HuH-7.5 (cell line): ENCODE data around the gene EPHA6.

ENCODE experiments used
- DNase-seq: peaks from one replicate; pipeline ENCODE4 v3.0.0; 2011; ENCODE audit warnings: low spot score

The EPHA6 gene

DNA sequence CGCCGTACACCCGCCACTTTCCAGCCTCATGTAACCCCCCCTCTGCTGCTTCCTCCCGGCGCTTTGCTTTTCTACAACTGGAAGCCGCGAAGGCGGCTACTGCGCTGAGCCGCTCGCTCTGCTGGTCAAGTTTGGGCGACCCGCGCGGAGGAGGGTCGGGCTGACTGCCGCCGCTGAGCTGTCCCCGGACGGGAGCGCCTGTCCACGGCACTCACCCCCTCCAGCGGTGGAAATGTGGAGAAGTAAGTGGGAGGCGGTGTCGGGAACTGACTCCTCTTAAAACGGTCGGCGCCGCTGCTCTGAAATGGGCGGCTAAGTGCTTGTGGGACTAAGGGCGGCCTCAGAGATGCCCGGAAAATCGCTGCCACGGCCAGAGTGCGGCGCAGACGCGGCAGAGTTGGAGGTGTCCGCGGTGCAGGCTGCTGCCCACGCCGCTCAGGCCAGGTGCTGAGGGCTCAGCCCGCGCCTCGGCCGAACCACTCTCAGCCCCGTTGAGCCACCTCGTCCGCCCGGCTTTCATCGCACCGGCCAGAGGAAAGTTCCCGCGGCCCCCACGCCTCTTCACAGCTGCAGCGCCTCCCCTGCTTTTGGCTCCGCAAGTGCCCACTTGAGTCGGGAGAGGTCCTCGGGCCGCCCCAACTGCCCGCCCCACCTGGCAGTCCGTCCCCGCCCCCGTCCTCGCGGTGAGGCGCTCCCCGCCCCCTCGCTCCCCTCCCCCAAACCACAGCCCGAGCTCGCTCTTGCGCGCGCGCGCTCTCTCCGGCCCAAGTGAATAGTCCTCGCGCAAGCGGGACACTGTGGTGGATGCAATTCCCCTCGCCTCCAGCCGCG, at the start of gene EPHA6:
TSS of gene EPHA6 (plus strand) at position 775 of the 831 bp plus-strand sequence.
- peak; percentile 69 for DNase-seq

GRCh38 chr3:96776818-96777217, 37.6 kb upstream of the EPHA6 start:
- no peak for DNase-seq

DNA sequence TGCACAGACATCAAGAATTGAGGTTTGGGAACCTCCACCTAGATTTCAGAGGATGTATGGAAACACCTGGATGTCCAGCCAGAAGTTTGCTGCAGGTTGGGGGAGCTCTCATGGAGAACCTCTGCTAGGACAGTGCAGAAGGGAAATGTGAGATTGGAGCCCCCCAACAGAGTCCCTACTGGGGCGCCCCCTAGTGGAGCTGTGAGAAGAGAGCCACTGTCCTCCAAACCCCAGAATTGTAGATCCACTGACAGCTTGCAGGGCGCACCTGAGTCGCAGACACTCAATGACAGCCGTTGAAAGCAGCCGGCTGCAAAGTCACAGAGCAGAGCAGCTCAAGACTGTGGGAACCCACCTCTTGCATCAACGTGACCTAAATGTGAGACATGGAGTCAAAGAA, 34.6 kb upstream of the EPHA6 start:
- DNase-seq, result no peak

DNA sequence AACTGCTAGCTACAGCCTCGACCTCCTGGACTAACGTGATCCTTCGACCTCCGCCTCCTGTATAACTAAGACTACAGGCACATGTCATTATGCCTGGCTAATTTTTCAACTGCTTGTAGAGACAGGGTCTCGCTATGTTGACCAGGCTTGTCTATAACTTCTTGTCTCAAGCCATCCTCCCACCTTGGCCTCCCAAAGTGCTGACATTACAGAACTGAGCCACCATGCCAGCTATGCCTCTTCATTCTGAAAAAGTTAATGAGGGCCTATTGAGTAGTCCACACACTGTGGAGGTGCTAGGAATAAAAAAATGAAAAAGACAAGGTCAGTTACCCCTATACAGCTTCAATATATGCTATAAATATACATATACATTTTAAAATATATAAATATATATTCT, 18.3 kb upstream of the EPHA6 start:
- DNase-seq, result no peak

GRCh38 chr3:96803870-96804269, 10.5 kb upstream of the EPHA6 start:
- DNase-seq, result no peak

DNA sequence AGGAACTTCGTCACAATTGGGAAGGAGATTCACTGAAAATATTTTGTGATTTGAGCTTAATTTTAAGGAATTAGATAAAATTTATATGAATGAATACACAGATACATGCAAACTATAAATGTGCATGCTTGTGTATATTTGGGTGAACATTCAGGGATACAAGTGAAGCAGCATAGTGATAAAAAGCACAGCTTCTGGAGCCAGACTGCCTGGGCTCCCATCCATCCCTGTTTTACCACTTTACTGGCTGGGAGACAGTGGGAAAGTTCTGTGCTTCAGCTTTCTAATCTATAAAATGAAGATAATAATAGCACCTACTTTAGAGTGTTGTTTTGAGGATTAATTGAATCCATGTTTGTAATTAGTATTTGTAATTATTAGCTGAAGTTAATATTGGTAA, 8.1 kb upstream of the EPHA6 start:
- DNase-seq, result no peak

DNA sequence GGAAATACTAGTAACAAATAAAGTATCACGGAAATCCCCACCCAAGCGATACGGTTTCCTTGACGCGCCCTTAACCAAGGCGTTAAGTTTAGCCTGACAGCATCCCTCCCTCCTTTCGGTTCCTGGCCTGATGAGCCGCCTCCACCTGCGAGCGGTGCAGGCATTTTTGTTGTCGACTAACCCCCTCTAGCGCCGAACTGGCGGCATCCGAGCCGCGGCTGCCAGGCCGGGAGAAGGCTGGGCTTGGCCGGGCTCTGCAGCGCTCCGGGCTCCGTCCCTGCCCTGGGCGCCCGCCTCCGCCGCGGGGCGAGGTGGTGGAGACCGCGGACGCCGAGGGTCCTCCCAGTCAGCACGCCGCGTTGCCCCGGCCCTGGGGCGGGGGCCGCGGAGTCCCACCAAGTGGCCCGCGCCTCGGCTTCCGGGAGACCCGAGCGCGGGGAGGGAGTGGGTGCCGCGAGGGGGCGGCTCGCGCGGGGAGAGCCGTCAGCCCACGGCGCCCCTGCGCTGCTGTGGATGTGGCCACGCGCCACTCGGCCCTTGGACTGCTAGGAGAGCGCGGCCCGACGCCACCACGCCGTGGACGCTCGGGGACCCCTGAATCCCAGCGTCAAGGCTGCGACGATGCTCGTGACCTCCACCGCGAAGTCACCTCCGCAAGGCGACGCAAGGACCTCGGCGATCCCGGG, 1.1 kb upstream of the EPHA6 start:
- peak; percentile 75 for DNase-seq

- peak; percentile 12 for DNase-seq
Measured at GRCh38 chr3:96814651-96815567, 515 bp downstream of the EPHA6 start.

DNA sequence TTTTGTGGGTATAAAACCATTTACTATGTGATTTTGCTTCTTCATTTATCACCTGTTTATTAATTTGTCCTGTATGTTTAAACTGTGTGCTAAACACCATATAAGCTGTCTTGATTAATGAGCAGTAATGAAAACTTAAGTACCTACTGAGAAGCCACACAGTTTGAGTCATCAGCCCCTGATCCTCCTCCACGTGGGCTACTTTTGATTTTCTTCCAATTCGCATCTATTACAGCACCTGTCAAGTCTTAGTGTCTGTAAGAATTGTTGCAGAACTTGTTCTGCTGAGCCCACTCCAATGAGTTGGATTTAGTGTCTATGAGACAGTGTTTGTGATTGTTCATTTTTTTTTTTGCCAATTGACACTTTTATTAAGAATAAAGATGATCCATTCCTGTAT, 16.8 kb downstream of the EPHA6 start:
- DNase-seq, result no peak

DNA sequence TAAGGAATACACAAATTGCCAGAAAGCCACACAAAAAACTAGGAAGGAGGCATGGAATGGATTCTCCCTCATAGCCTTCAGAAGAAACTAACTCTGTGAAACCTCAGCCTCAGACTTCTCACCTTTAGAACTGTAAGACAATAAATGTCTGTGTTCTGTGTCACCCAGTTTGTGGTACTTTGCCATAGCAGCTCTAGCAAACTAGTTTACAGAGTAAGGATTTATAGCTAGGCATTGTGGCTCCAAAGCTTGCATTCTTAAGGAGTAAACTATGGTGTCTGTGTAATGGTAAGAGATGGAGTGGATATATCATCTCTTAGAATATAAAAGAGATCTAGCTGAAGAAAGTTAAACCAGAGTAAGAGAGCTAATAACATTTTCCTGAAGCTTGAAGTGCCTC, 18.9 kb downstream of the EPHA6 start:
- no peak for DNase-seq

GRCh38 chr3:96836153-96836915, 21.9 kb downstream of the EPHA6 start:
- no peak for DNase-seq

DNA sequence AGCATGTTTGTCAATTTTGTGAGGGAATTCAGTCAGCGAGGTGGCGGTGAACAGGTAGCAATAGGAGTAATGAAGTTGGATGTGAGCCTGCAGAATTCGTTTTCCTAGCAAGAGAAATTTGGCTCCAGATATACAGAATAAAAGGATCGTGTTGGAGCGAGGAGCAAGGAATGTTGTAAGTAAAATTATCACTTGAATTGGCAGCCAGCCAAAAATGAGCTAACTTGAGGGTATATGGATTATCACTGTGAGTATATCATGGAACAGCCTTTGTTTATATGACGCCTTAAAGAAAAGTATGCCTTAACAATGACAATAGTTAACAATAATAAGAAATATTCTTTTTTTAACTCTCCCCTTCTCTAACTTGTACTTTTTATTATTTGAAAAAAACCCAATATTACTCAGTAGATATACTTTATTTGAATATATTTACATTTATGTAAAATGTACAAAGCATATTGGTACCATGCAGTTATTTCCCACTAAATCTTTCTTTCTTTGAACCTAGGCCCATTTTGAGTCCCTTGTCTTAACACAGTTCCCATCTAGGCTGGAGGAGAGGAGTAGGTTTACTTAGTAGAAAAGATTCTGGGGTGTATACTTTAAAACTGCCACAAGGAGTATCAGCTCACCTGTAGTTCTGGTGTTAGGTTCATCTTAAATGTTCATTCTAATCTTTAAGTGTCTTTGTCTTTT, 29.3 kb downstream of the EPHA6 start:
- DNase-seq, result no peak

DNA sequence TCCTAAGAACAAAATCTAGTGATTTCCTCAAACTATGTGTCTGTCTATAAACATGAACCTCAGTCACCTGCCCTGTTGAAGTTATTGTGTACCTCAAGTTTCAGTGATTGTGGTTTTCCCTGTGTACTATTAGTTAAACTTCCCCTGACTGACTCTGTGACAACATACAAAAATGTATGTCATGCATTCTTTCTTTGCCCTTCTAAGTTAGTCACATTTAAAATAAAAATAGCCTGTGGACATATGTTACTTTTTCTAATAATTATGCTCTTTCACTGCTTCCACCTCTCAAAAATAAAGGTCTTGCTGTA, 29.8 kb downstream of the EPHA6 start:
- no peak for DNase-seq

- no peak for DNase-seq
Measured at GRCh38 chr3:96852849-96853248, 38.5 kb downstream of the EPHA6 start.

- DNase-seq, result no peak
Measured at GRCh38 chr3:96860882-96861281, 46.5 kb downstream of the EPHA6 start.

GRCh38 chr3:96863129-96863740, 48.8 kb downstream of the EPHA6 start:
- no peak for DNase-seq

DNA sequence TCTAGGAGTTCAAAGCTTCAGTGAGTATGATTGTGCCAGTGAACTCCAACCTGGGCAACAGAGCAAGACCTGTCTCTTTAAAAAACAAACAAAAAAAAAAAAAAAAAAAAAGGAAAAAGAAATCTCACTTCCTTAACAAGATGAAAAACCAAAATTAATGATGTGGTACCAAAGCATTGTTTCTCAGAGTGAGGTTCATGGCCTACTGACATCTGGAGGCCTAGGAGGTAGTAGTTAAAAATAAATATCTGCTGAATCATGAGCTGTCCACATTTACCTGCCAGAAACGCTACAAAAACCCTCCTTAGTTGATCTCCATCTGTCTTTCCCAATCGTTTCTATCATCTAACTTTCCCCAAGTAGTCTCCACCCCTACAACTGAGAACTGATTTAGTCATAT, 51.2 kb downstream of the EPHA6 start:
- DNase-seq, result no peak

DNA sequence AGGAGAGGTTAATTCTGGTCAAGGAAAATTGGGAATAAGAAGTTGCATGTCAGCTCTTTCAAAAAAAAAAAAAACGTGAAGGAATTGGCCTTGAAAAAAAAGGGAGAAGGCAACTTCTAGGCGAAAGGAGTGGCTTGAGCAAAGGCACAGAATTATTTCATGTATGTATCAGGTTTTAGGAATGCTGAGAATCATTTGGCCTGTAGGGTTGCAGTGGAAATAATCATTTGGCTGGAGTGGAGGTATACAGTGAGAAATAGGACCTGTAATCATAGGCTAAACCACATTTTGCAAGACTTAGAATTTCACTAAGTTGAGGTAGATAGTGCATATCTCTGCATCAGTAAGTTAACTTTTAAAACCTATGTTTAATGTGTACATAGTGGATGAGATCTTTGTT, 54.9 kb downstream of the EPHA6 start:
- DNase-seq, result no peak

DNA sequence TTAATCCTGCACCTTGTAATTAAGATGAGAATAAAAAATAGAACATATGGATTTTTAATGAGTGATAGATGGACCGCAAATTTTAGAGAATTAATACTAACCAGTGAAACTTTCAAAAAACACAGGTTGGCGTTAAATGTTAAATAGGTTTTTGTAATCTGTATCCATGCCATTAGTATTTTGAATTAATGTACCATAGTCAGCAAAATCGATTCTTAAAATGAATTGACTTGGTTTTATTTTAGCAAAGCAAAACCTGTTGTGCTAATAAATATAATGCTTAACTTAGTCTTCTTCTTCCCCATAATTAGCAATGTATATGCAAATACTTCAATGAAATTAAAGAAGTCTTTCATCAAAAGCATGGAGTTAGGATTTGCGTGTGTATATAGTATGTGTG, 63.1 kb downstream of the EPHA6 start:
- DNase-seq, result no peak

GRCh38 chr3:96900031-96900430, 85.6 kb downstream of the EPHA6 start:
- DNase-seq, result no peak

- no peak for DNase-seq
Measured at GRCh38 chr3:96900566-96900965, 86.2 kb downstream of the EPHA6 start.
